ENCODE results near the gene TAS2R30. TPM values are rescaled to one million over a fixed set of nuclear protein-coding genes. Genes with fewer than 3 reads are reported as not detected.

Gene TAS2R30, protein sequence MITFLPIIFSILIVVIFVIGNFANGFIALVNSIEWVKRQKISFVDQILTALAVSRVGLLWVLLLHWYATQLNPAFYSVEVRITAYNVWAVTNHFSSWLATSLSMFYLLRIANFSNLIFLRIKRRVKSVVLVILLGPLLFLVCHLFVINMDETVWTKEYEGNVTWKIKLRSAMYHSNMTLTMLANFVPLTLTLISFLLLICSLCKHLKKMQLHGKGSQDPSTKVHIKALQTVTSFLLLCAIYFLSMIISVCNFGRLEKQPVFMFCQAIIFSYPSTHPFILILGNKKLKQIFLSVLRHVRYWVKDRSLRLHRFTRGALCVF
- 15.7 TPM for total RNA-seq

DNA sequence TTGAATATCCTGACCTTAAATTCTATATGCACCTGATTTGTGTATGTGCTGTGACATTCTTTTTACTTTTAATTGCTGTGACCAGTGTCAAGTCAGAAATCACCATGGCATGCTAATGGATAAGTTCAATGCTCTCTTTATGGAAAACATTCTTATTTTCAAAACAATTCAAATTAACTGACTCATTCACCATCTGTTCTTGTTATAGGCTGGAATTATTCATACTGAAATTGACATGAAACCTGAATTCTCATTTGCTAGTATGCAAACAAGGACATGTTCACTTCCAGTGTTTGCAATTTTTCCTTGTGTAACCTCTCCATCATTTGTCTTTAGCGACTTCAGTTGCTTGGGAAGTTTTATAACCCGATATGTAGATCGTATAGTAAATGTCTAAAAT lies at the start of gene TAS2R30:
TSS of gene TAS2R30 (minus strand) at position 340 of the 400 bp plus-strand sequence. CDS start 400 bp downstream, outside the sequence.
- no peaks in the 10 kb centered on the region for H3K27me3 ChIP-seq
- TF ChIP-seq POLR2AphosphoS5 (IDR thresholded peaks at IDR 0.05; ENCODE audit: insufficient read depth in 1 of 2, low read depth in 1 of 2): no peak
- no peak for TF ChIP-seq POLR2A (IDR thresholded peaks at IDR 0.05)
- TF ChIP-seq, protein P1, sequence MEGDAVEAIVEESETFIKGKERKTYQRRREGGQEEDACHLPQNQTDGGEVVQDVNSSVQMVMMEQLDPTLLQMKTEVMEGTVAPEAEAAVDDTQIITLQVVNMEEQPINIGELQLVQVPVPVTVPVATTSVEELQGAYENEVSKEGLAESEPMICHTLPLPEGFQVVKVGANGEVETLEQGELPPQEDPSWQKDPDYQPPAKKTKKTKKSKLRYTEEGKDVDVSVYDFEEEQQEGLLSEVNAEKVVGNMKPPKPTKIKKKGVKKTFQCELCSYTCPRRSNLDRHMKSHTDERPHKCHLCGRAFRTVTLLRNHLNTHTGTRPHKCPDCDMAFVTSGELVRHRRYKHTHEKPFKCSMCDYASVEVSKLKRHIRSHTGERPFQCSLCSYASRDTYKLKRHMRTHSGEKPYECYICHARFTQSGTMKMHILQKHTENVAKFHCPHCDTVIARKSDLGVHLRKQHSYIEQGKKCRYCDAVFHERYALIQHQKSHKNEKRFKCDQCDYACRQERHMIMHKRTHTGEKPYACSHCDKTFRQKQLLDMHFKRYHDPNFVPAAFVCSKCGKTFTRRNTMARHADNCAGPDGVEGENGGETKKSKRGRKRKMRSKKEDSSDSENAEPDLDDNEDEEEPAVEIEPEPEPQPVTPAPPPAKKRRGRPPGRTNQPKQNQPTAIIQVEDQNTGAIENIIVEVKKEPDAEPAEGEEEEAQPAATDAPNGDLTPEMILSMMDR (IDR thresholded peaks at IDR 0.05): no peak
- intact Hi-C loops (cut with DNase I): no loop called here
- H3K4me1 ChIP-seq: peaks cover 10% of the 10 kb centered on the region
- DNase-seq (ENCODE audit: extremely low spot score in 2 of 2): no peak
- no peaks in the 10 kb centered on the region for H3K36me3 ChIP-seq
- H3K9me3 ChIP-seq: no peaks in the 10 kb centered on the region
- H3K27ac ChIP-seq: no peak within 1 kb of the TSS
- H3K4me3 ChIP-seq: no peak within 1 kb of the TSS

DNA sequence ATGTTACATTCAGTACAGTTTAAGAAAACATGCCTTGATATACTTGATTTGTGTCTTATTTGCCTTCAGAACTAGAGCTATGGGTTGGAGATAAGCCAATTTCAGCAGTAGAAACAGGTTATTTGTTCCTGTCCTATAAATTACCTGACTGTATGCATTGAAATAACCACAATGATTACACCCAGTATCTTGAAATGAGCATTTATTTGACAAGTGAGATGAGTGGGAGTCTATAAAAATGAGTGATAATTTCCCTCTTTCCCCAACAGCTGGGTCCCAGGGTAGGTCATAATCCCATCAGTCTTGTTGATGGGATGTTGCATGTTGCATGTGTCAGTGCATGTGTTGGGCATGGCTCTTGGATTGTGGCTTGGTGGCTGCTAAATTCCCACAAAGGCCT lies 48.6 kb upstream of the TAS2R30 start:
- intact Hi-C loops (cut with DNase I): no loop called here
- Histone ChIP-seq H3K4me1 (no peaks in the 10 kb centered on the region), H3K4me3 (no peak overlapping the region), H3K27me3 (no peaks in the 10 kb centered on the region), H3K36me3 (no peaks in the 10 kb centered on the region), H3K9me3 (no peaks in the 10 kb centered on the region), H3K27ac (no peak overlapping the region)
- DNase-seq (ENCODE audit: extremely low spot score in 2 of 2): no peak
- TF ChIP-seq POLR2A (IDR thresholded peaks at IDR 0.05) (no peak), POLR2AphosphoS5 (IDR thresholded peaks at IDR 0.05; ENCODE audit: insufficient read depth in 1 of 2, low read depth in 1 of 2) (no peak)
- TF ChIP-seq, protein P1 (IDR thresholded peaks at IDR 0.05): no peak

DNA sequence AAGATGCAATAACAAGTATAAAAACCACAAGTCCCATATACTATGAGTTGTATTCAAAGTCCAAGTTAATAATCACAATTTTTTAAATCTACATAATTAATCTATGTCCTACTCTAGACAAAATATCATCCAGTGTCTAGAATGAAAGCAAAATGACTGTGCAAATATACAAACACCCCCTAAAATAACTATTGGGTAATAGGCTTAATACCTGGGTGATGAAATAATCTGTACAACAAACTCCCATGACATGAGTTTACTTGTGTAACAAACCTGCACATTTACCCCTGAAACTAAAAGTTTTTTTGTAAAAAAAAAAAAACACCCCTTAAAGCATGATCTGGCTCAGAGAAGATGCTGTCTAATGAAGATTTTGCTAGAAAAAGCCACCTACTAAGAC lies 48.1 kb upstream of the TAS2R30 start:
- Histone ChIP-seq H3K27ac (no peak overlapping the region), H3K36me3 (no peaks in the 10 kb centered on the region), H3K9me3 (no peaks in the 10 kb centered on the region), H3K4me3 (no peak overlapping the region), H3K27me3 (no peaks in the 10 kb centered on the region), H3K4me1 (no peaks in the 10 kb centered on the region)
- TF ChIP-seq POLR2A (IDR thresholded peaks at IDR 0.05): no peak
- no peak for TF ChIP-seq POLR2AphosphoS5 (IDR thresholded peaks at IDR 0.05; ENCODE audit: insufficient read depth in 1 of 2, low read depth in 1 of 2)
- TF ChIP-seq, protein P1 (IDR thresholded peaks at IDR 0.05): no peak
- no peak for DNase-seq (ENCODE audit: extremely low spot score in 2 of 2)
- intact Hi-C loops (cut with DNase I): no loop called here

DNA sequence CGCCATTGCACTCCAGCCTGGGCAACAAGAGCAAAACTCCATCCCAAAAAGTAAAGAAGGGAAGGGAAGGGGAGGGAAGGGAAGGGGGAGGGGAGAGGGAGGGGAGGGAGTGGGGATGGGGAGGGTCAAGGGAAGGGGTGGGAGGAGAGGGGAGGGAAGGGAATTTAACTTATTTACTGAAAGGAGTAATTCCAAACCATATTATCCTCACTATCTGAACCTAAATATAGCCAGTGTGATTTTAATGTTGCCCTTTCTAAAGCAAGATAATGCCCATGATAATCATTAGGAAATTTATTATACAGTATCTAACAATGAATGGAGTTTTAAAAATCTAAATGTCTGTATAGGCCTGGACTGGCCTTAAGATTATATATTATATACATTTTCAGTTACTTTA lies 43.8 kb upstream of the TAS2R30 start:
- H3K4me3 ChIP-seq: no peak overlapping the region
- H3K4me1 ChIP-seq: peaks cover 3% of the 10 kb centered on the region
- DNase-seq (ENCODE audit: extremely low spot score in 2 of 2): no peak
- no peaks in the 10 kb centered on the region for H3K27me3 ChIP-seq
- no peaks in the 10 kb centered on the region for H3K9me3 ChIP-seq
- no peak overlapping the region for H3K27ac ChIP-seq
- TF ChIP-seq POLR2AphosphoS5 (IDR thresholded peaks at IDR 0.05; ENCODE audit: insufficient read depth in 1 of 2, low read depth in 1 of 2): no peak
- TF ChIP-seq, protein P1 (IDR thresholded peaks at IDR 0.05): no peak
- TF ChIP-seq POLR2A (IDR thresholded peaks at IDR 0.05): no peak
- H3K36me3 ChIP-seq: no peaks in the 10 kb centered on the region
- intact Hi-C loops (cut with DNase I): no loop called here

DNA sequence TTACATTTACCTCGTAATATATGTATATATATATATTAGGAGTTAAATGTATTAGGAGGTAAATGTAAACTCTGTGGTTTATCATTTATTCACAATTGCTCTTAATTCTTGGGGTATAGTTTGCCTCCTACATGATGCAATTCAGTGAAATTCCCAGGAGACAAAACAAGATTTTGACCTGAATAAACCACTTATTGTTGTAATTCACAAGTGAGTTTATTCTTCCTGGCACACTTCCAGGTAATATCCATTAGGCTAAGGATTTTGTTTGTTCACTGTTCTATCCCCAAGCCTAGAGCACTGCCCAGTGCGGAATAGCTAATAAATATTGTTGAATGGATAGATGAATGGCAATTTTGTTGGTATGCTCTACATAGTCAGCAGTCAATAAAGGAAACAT lies 39.6 kb upstream of the TAS2R30 start:
- Histone ChIP-seq H3K4me3 (no peak overlapping the region), H3K4me1 (peaks cover 37% of the 10 kb centered on the region), H3K9me3 (no peaks in the 10 kb centered on the region), H3K27ac (no peak overlapping the region), H3K27me3 (no peaks in the 10 kb centered on the region), H3K36me3 (no peaks in the 10 kb centered on the region)
- no peak for TF ChIP-seq POLR2AphosphoS5 (IDR thresholded peaks at IDR 0.05; ENCODE audit: insufficient read depth in 1 of 2, low read depth in 1 of 2)
- TF ChIP-seq POLR2A (IDR thresholded peaks at IDR 0.05): no peak
- TF ChIP-seq, protein P1 (IDR thresholded peaks at IDR 0.05): no peak
- DNase-seq (ENCODE audit: extremely low spot score in 2 of 2): no peak
- intact Hi-C loops (cut with DNase I): no loop called here
